ENCODE data around the gene GPR4.
A peak's percentile ranks its signal among the peaks of the same experiment; 100 is the strongest.

The GPR4 gene

GRCh38 chr19:45637890-45638667 lies 36.1 kb upstream of the GPR4 start:
- Histone ChIP-seq H3K4ac (ENCODE audit: low read depth in 1 of 2, low read length in 2 of 2) (peak overlapping the region; percentile 24 to 30), H2BK5ac (ENCODE audit: low read depth, low read length, poor library complexity, severe bottlenecking) (no peak overlapping the region), H3K14ac (ENCODE audit: low read length in 2 of 2) (no peak overlapping the region), H3K9me3 (ENCODE audit: control insufficient read depth, low read length) (no peaks in the 10 kb centered on the region), H3K9ac (ENCODE audit: low read length) (peak overlapping the region; percentile 90), H2BK15ac (ENCODE audit: low read depth, poor library complexity, severe bottlenecking) (no peak overlapping the region), H3K4me2 (ENCODE audit: low read length, poor library complexity, severe bottlenecking) (peak overlapping the region; percentile 88), H3K27me3 (ENCODE audit: control insufficient read depth in 1 of 2, insufficient read depth in 1 of 2, low read length in 2 of 2) (no peaks in the 10 kb centered on the region), H3K79me1 (replicated peaks; ENCODE audit: low read length, poor library complexity, severe bottlenecking) (peaks cover 7% of the 10 kb centered on the region), H3K36me3 (ENCODE audit: control insufficient read depth in 1 of 2, insufficient read depth in 2 of 2, low read depth in 1 of 2, low read length in 2 of 2) (peaks cover 3 to 7% of the 10 kb centered on the region in 2 experiments), H2AFZ (ENCODE audit: low read depth, low read length) (no peak overlapping the region), H3K4me1 (ENCODE audit: control insufficient read depth, insufficient read depth, low read depth, low read length) (peaks cover 24% of the 10 kb centered on the region), H3K27ac (ENCODE audit: low read length, poor library complexity, severe bottlenecking) (peak overlapping the region; percentile 26), H2BK120ac (ENCODE audit: low read depth, low read length) (peak overlapping the region; percentile 27), H3K4me3 (ENCODE audit: insufficient read depth in 1 of 2, low read depth in 1 of 2, low read length in 2 of 2) (peak overlapping the region; percentile 73 to 92), H2AK5ac (ENCODE audit: low read length, severe bottlenecking) (no peak overlapping the region), H3K23ac (ENCODE audit: low read length in 2 of 2) (no peak overlapping the region), H2BK12ac (ENCODE audit: low read length in 2 of 2) (peak overlapping the region in 1 of 2 experiments; percentile 40), H4K91ac (ENCODE audit: low read length) (no peak overlapping the region), H3K18ac (ENCODE audit: low read depth in 1 of 2, low read length in 2 of 2) (peak overlapping the region in 1 of 2 experiments; percentile 65), H4K8ac (ENCODE audit: low read length) (peak overlapping the region; percentile 2)
- peak; percentile 73 for DNase-seq
- 45% methylated on average over 19 of the region's 19 CpGs for WGBS

DNA sequence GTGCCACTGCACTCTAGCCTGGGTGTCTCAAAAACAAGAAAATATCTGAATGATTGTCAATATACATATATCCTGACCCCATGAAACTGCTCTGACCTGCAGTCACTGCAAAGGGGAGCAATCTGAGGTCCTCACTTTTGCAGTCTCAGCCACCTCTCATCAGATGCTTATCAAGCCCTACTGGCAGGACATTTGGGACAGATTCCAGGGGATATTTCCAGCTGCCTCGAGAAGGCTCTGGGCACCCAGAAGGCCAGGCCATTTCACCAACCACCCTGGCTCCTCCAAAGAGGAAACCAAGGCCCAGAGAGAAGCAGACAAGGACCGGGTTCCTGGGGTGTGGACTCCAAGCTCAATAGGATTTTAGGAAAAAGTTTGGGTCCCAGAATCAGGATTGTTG lies 34.9 kb upstream of the GPR4 start:
- H3K23ac ChIP-seq (ENCODE audit: low read length in 2 of 2): no peak overlapping the region
- no peak overlapping the region for H3K4me2 ChIP-seq (ENCODE audit: low read length, poor library complexity, severe bottlenecking)
- H3K9ac ChIP-seq (ENCODE audit: low read length): no peak overlapping the region
- H3K4me1 ChIP-seq (ENCODE audit: control insufficient read depth, insufficient read depth, low read depth, low read length): peaks cover 25% of the 10 kb centered on the region
- H3K18ac ChIP-seq (ENCODE audit: low read depth in 1 of 2, low read length in 2 of 2): no peak overlapping the region
- peaks cover 3 to 7% of the 10 kb centered on the region in 2 experiments for H3K36me3 ChIP-seq (ENCODE audit: control insufficient read depth in 1 of 2, insufficient read depth in 2 of 2, low read depth in 1 of 2, low read length in 2 of 2)
- no peak overlapping the region for H2BK5ac ChIP-seq (ENCODE audit: low read depth, low read length, poor library complexity, severe bottlenecking)
- H2BK12ac ChIP-seq (ENCODE audit: low read length in 2 of 2): no peak overlapping the region
- no peak overlapping the region for H2BK15ac ChIP-seq (ENCODE audit: low read depth, poor library complexity, severe bottlenecking)
- no peak overlapping the region for H4K8ac ChIP-seq (ENCODE audit: low read length)
- H2AFZ ChIP-seq (ENCODE audit: low read depth, low read length): no peak overlapping the region
- no peak overlapping the region for H3K4ac ChIP-seq (ENCODE audit: low read depth in 1 of 2, low read length in 2 of 2)
- no peak overlapping the region for H2AK5ac ChIP-seq (ENCODE audit: low read length, severe bottlenecking)
- 100% methylated on average over 1 of the region's 2 CpGs for WGBS
- no peak for DNase-seq
- no peaks in the 10 kb centered on the region for H3K27me3 ChIP-seq (ENCODE audit: control insufficient read depth in 1 of 2, insufficient read depth in 1 of 2, low read length in 2 of 2)
- H2BK120ac ChIP-seq (ENCODE audit: low read depth, low read length): no peak overlapping the region
- no peak overlapping the region for H3K27ac ChIP-seq (ENCODE audit: low read length, poor library complexity, severe bottlenecking)
- H4K91ac ChIP-seq (ENCODE audit: low read length): no peak overlapping the region
- H3K14ac ChIP-seq (ENCODE audit: low read length in 2 of 2): no peak overlapping the region
- peaks cover 7% of the 10 kb centered on the region for H3K79me1 ChIP-seq (replicated peaks; ENCODE audit: low read length, poor library complexity, severe bottlenecking)
- H3K4me3 ChIP-seq (ENCODE audit: insufficient read depth in 1 of 2, low read depth in 1 of 2, low read length in 2 of 2): no peak overlapping the region
- no peaks in the 10 kb centered on the region for H3K9me3 ChIP-seq (ENCODE audit: control insufficient read depth, low read length)

DNA sequence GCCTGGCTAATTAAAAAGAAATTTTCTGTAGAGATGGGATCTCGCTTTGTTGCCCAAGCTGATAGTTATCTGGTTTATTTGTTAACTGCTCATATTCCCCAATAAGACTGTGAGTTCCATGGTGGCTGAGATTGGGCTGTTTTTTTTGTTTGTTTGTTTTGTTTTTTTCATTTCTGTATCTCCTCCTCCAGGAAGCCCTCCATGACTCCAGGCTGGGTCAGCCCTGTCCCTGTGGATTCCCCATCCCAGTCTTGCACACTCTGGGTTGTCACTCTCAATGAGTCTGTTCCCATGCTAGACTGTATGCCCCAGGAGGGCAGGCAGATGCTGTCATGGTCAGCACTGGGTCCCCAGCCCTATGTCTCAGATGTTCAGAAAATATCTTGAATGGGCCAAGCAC lies 34.3 kb upstream of the GPR4 start:
- no peak overlapping the region for H3K9ac ChIP-seq (ENCODE audit: low read length)
- H2BK5ac ChIP-seq (ENCODE audit: low read depth, low read length, poor library complexity, severe bottlenecking): no peak overlapping the region
- 100% methylated on average over 1 of the region's 1 CpG for WGBS

DNA sequence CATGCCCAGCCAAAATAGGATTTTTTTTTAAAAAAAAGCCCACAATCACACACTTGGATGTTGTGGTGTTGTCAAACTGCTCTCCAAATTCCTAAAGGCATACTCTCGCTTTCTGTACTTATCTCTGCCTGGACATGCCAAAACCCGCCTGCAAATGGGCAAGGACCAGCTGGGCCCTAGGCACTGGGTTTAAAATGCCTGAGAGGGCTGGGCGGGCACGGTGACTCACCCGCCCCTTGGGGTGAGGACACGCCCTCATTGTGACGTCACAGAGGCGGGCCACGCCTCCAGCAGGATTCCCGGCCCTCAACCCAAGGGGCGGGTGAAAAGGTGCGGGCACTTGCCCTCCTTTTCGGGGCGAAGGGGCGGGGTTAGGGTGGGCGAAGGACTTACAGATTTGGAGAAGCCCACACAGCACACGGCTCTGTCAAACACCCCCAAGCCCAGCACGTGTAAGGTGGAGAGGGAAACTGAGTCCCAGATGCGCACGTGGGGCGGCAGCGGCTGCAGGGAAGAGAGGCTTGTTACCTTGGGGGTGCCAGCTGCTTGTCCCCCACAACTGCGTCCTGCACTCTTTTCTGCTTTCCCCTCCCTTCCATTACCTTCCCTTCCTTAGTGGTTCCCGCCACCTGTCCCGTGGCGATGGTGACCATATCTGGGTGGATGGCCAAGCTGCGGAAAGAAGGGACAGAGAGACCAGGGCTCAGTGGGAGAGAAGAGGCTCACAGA lies 30.6 kb upstream of the GPR4 start:
- H3K23ac ChIP-seq (ENCODE audit: low read length in 2 of 2): no peak overlapping the region
- H3K9ac ChIP-seq (ENCODE audit: low read length): no peak overlapping the region
- no peak overlapping the region for H2BK120ac ChIP-seq (ENCODE audit: low read depth, low read length)
- no peak overlapping the region for H2AFZ ChIP-seq (ENCODE audit: low read depth, low read length)
- H2AK5ac ChIP-seq (ENCODE audit: low read length, severe bottlenecking): no peak overlapping the region
- peak overlapping the region; percentile 34 for H4K91ac ChIP-seq (ENCODE audit: low read length)
- no peaks in the 10 kb centered on the region for H3K27me3 ChIP-seq (ENCODE audit: control insufficient read depth in 1 of 2, insufficient read depth in 1 of 2, low read length in 2 of 2)
- H2BK15ac ChIP-seq (ENCODE audit: low read depth, poor library complexity, severe bottlenecking): no peak overlapping the region
- H3K79me1 ChIP-seq (replicated peaks; ENCODE audit: low read length, poor library complexity, severe bottlenecking): peaks cover 8% of the 10 kb centered on the region
- H3K9me3 ChIP-seq (ENCODE audit: control insufficient read depth, low read length): no peaks in the 10 kb centered on the region
- 45% methylated on average over 21 of the region's 27 CpGs for WGBS
- H2BK12ac ChIP-seq (ENCODE audit: low read length in 2 of 2): no peak overlapping the region
- peak overlapping the region; percentile 66 for H3K27ac ChIP-seq (ENCODE audit: low read length, poor library complexity, severe bottlenecking)
- peak; percentile 85 for DNase-seq
- no peak overlapping the region for H3K18ac ChIP-seq (ENCODE audit: low read depth in 1 of 2, low read length in 2 of 2)
- peaks cover 14% of the 10 kb centered on the region for H3K4me1 ChIP-seq (ENCODE audit: control insufficient read depth, insufficient read depth, low read depth, low read length)
- no peak overlapping the region for H2BK5ac ChIP-seq (ENCODE audit: low read depth, low read length, poor library complexity, severe bottlenecking)
- H3K36me3 ChIP-seq (ENCODE audit: control insufficient read depth in 1 of 2, insufficient read depth in 2 of 2, low read depth in 1 of 2, low read length in 2 of 2): peaks cover 22 to 25% of the 10 kb centered on the region in 2 experiments
- peak overlapping the region; percentile 88 for H4K8ac ChIP-seq (ENCODE audit: low read length)
- no peak overlapping the region for H3K4me3 ChIP-seq (ENCODE audit: insufficient read depth in 1 of 2, low read depth in 1 of 2, low read length in 2 of 2)
- no peak overlapping the region for H3K14ac ChIP-seq (ENCODE audit: low read length in 2 of 2)
- H3K4ac ChIP-seq (ENCODE audit: low read depth in 1 of 2, low read length in 2 of 2): peak overlapping the region in 1 of 2 experiments; percentile 11
- no peak overlapping the region for H3K4me2 ChIP-seq (ENCODE audit: low read length, poor library complexity, severe bottlenecking)

More for the DNA sequence above, 34.3 kb upstream of the GPR4 start:
- no peak overlapping the region for H3K27ac ChIP-seq (ENCODE audit: low read length, poor library complexity, severe bottlenecking)
- H2BK15ac ChIP-seq (ENCODE audit: low read depth, poor library complexity, severe bottlenecking): no peak overlapping the region
- no peak overlapping the region for H3K4me2 ChIP-seq (ENCODE audit: low read length, poor library complexity, severe bottlenecking)
- H3K27me3 ChIP-seq (ENCODE audit: control insufficient read depth in 1 of 2, insufficient read depth in 1 of 2, low read length in 2 of 2): no peaks in the 10 kb centered on the region
- H3K23ac ChIP-seq (ENCODE audit: low read length in 2 of 2): no peak overlapping the region
- H2AK5ac ChIP-seq (ENCODE audit: low read length, severe bottlenecking): no peak overlapping the region
- no peaks in the 10 kb centered on the region for H3K9me3 ChIP-seq (ENCODE audit: control insufficient read depth, low read length)
- H3K18ac ChIP-seq (ENCODE audit: low read depth in 1 of 2, low read length in 2 of 2): no peak overlapping the region
- no peak overlapping the region for H3K14ac ChIP-seq (ENCODE audit: low read length in 2 of 2)
- peaks cover 19% of the 10 kb centered on the region for H3K4me1 ChIP-seq (ENCODE audit: control insufficient read depth, insufficient read depth, low read depth, low read length)
- peaks cover 7% of the 10 kb centered on the region for H3K79me1 ChIP-seq (replicated peaks; ENCODE audit: low read length, poor library complexity, severe bottlenecking)
- H2AFZ ChIP-seq (ENCODE audit: low read depth, low read length): no peak overlapping the region
- H4K91ac ChIP-seq (ENCODE audit: low read length): no peak overlapping the region
- no peak overlapping the region for H3K4ac ChIP-seq (ENCODE audit: low read depth in 1 of 2, low read length in 2 of 2)
- no peak overlapping the region for H2BK12ac ChIP-seq (ENCODE audit: low read length in 2 of 2)
- H4K8ac ChIP-seq (ENCODE audit: low read length): no peak overlapping the region
- no peak overlapping the region for H3K4me3 ChIP-seq (ENCODE audit: insufficient read depth in 1 of 2, low read depth in 1 of 2, low read length in 2 of 2)
- H2BK120ac ChIP-seq (ENCODE audit: low read depth, low read length): no peak overlapping the region
- H3K36me3 ChIP-seq (ENCODE audit: control insufficient read depth in 1 of 2, insufficient read depth in 2 of 2, low read depth in 1 of 2, low read length in 2 of 2): peaks cover 3 to 7% of the 10 kb centered on the region in 2 experiments
- DNase-seq: no peak
